ENCODE measurements around the gene EEF1AKMT2.
"Not testable (repeated sequence)": the region's sequence is repeated elsewhere in the genome, so short reads cannot be mapped to it uniquely, and the experiment has no call there.

The EEF1AKMT2 gene

GRCh38 chr10:124791547-124792348, at the start of gene EEF1AKMT2:
Gene EEF1AKMT2 (minus strand): TSS chr10:124791887. CDS start chr10:124791833, 54 bp downstream.
- DNase-seq: peak; percentile 68

GRCh38 chr10:124837687-124838086, 46.0 kb upstream of the EEF1AKMT2 start:
- no peak for DNase-seq

GRCh38 chr10:124831116-124831515, 39.4 kb upstream of the EEF1AKMT2 start:
- DNase-seq: no peak

GRCh38 chr10:124830445-124830844, 38.8 kb upstream of the EEF1AKMT2 start:
- DNase-seq: no peak

GRCh38 chr10:124829447-124830115, 37.9 kb upstream of the EEF1AKMT2 start:
- no peak for DNase-seq

GRCh38 chr10:124827474-124827873, 35.8 kb upstream of the EEF1AKMT2 start:
- DNase-seq: no peak

- DNase-seq: no peak
These were observed 34.6 kb upstream of the EEF1AKMT2 start for GRCh38 chr10:124826262-124826661.

GRCh38 chr10:124825702-124826101, 34.0 kb upstream of the EEF1AKMT2 start:
- no peak for DNase-seq

- not testable (repeated sequence) for DNase-seq
These were observed 33.2 kb upstream of the EEF1AKMT2 start for GRCh38 chr10:124824932-124825331.

- no peak for DNase-seq
These were observed 32.8 kb upstream of the EEF1AKMT2 start for GRCh38 chr10:124824507-124824906.

- no peak for DNase-seq
These were observed 29.8 kb upstream of the EEF1AKMT2 start for GRCh38 chr10:124821520-124821919.

- DNase-seq: no peak
These were observed 28.4 kb upstream of the EEF1AKMT2 start for GRCh38 chr10:124820121-124820520.

GRCh38 chr10:124802313-124802675, 10.6 kb upstream of the EEF1AKMT2 start:
- DNase-seq: no peak

GRCh38 chr10:124799211-124799610, 7.5 kb upstream of the EEF1AKMT2 start:
- DNase-seq: no peak

- DNase-seq: no peak
These were observed 7.1 kb upstream of the EEF1AKMT2 start for GRCh38 chr10:124798781-124799180.

GRCh38 chr10:124798364-124798763, 6.7 kb upstream of the EEF1AKMT2 start:
- DNase-seq: no peak

GRCh38 chr10:124792998-124793352, 1.3 kb upstream of the EEF1AKMT2 start:
- no peak for DNase-seq

GRCh38 chr10:124782900-124783299, 8.8 kb downstream of the EEF1AKMT2 start:
- DNase-seq: not testable (repeated sequence)

GRCh38 chr10:124768791-124769190, 22.9 kb downstream of the EEF1AKMT2 start:
- no peak for DNase-seq

GRCh38 chr10:124765256-124765655, 26.4 kb downstream of the EEF1AKMT2 start:
- no peak for DNase-seq

GRCh38 chr10:124763267-124763666, 28.4 kb downstream of the EEF1AKMT2 start:
- no peak for DNase-seq

GRCh38 chr10:124762281-124762680, 29.4 kb downstream of the EEF1AKMT2 start:
- no peak for DNase-seq

GRCh38 chr10:124756156-124756903, 35.4 kb downstream of the EEF1AKMT2 start:
- DNase-seq: no peak

GRCh38 chr10:124755581-124755980, 36.1 kb downstream of the EEF1AKMT2 start:
- DNase-seq: no peak

Data from NCI-H345 (cell line).